Iris pigment epithelial cell (primary cell): ENCODE results near the gene SLC5A11.
"Not testable (repeated sequence)": the region's sequence is repeated elsewhere in the genome, so short reads cannot be mapped to it uniquely, and the experiment has no call there.

Experiments
- DNase-seq: peaks from one replicate; pipeline ENCODE4 v3.0.0-alpha.2; 2011; ENCODE audit warnings: low read depth

Gene SLC5A11

DNA sequence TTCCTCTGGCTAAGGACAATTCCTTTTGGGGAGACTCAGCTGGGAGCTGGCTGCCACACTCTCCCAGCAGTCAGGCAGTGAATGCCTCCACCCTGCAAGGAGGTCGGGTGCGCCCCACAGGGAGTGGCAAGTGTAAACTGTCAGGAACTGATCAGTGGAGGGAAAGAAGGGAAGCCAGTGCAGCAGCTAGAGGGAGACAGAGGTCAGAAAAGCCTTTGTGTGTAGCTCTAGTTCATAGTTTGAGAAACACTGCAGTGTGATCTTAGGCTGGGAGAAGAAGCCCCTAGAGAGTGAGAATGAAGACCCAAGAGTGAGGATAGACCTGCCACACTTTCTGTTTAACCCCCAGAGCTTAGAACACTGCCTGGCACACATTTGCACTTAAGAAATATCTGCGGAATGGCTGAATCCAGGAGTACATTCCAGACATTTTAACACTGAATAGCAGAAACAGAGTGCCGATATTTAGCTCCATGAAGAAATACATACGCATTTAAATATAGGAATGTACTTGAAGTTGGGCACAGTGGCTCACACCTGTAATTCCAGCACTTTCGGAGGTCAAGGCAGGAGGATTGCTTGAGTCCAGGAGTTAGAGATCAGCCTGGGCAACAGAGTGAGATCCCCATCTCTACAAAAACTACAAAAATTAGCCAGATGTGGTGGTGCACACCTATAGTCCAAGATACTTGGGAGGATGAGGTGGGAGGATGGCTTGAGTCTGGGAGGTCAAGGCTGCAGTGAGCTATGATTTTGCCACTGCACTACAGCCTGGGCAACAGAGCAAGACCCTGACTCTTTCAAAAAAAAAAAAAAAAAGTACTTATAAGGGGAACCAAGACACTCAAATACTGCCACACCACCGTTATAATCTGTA lies 11.1 kb upstream of the SLC5A11 start:
- DNase-seq, result peak; percentile 54

GRCh38 chr16:24836836-24837235 lies 8.9 kb upstream of the SLC5A11 start:
- DNase-seq, result no peak

DNA sequence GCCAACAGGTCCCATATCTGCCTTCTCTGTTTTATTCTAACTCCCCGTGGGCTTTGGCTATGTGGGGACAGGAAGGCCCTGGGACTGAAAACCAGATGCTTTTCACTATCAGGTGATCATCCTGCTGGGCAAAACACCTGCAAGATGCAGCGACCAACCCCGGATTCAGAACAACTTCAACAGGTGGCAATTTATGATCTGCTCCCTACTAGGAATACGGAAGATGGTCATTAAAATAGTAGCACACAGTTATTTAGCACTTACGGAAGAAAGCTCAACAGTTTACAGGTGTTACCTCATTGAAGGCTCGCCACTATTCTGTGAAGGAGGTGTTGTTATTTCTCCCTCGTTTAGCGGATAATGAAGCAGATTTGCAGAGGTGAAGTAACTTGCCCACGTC lies 7.8 kb upstream of the SLC5A11 start:
- DNase-seq, result no peak

DNA sequence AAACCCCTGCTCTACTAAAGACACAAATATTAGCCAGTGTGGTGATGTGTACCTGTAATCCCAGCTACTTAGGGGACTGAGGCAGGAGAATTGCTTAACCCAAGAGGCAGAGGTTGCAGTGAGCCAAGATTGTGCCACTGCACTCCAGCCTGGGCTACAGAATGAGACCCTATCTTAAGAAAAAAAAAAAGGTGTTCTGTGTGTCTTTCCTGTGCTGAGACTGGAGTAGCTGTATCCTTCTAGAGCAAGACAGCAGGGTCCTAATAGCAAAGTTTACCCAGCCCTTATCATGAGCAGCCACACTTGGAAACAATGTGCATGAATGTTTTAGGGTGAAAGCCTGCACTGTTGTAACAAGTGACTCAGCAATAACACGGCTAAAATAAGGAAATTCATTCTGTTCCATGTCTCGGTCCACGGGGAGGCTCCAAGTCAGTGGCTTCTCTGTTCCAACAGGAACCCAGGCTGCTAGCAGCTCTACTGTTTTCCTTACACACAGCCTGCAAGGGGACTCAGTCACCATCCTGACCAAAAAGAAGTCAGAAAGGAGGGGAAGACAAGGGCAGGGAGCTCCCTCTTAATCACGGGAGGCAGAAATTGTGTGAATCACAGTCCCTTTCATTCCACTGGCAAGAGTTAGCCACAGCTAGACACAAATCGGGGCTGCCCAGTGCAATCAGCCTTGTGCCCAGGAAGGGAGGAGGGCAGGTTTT lies 7.1 kb upstream of the SLC5A11 start:
- DNase-seq, result peak; percentile 75

DNA sequence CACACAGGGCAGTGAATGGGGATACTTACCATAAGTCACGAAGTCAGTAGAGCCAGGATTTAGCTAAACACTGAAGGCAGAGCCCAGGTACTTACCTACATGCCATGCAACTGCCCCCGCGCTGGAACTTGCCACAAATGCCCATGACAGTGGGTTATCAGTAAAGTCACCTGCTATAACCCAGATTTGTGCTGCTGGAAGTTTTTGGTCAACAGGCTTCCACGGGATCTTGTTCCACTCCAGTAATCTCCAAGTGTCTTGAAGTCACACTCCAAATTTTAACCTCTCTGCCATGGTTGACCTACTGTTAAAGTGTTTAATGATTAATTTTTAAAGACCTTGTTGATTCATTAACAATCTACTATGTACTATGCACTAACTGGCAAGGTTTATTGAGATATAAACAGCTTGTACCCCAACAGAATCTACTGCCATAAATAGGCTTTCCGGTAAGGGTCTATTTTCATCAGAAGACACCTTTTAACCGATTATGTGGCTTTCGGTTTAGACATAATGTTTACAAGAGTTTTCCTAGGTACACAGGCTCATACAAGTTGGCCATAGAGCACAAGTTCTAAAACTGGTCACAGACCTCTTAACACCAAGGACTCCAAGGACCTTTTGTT lies 6.3 kb upstream of the SLC5A11 start:
- DNase-seq, result no peak

GRCh38 chr16:24841291-24841690 lies 4.5 kb upstream of the SLC5A11 start:
- no peak for DNase-seq

GRCh38 chr16:24844101-24845030 lies 1.4 kb upstream of the SLC5A11 start:
- peak; percentile 32 for DNase-seq

DNA sequence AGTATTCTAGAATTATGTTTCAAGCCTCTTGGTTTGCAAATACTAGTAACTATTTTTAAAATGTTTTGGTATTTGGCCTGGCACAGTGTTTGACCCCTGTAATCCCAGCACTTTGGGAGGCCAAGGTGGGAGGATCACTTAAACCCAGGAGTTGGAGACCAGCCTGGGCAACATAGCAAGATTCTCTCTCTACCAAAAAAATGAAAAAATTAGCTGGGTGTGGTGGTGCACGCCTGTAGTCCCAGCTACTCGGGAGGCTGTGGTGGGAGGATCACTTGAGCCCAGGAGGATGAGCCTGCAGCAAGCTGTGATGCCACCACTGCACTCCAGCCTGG lies 765 bp upstream of the SLC5A11 start:
- not testable (repeated sequence) for DNase-seq

- no peak for DNase-seq
Measured at GRCh38 chr16:24846548-24847357, 990 bp downstream of the SLC5A11 start.

- DNase-seq, result no peak
Measured at GRCh38 chr16:24847358-24847664, 1.5 kb downstream of the SLC5A11 start.

DNA sequence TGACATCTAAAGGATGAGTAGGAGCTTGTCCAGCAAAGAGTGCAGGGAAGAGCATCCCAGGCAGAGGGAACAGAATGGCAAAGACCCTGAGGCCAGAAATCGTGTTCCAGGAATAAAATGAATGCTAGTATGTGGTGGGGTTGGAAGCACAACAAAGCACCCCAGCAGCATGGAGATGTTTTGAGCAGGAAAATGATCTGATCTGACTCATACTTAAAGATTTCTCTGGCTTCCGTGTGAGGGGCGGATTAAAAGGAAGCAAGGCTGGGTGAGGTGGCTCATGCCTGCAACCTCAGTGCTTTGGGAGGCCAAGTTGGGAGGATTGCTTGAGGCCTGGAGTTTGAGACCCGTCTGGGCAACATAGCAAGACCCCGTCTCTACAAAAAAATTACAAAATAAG lies 2.3 kb downstream of the SLC5A11 start:
- peak; percentile 86 for DNase-seq

DNA sequence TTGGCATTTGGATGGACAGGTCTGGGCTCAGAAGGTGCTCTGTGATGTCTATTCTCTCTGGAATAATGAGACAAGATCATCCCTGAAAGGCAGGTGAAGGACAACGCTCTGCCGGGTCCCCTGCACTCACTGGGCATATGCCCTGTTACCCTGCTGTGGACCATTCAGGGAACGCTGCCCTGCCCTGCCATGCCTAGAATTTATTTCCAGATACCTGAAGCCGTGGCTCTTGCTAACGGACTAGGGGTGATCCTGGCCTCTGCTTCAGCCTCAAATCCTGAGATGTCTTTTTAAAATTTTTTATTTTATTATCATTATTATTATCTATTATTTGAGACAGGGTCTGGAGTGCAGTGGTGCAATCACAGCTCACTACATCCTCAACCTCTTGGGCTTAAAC lies 3.9 kb downstream of the SLC5A11 start:
- DNase-seq, result no peak

DNA sequence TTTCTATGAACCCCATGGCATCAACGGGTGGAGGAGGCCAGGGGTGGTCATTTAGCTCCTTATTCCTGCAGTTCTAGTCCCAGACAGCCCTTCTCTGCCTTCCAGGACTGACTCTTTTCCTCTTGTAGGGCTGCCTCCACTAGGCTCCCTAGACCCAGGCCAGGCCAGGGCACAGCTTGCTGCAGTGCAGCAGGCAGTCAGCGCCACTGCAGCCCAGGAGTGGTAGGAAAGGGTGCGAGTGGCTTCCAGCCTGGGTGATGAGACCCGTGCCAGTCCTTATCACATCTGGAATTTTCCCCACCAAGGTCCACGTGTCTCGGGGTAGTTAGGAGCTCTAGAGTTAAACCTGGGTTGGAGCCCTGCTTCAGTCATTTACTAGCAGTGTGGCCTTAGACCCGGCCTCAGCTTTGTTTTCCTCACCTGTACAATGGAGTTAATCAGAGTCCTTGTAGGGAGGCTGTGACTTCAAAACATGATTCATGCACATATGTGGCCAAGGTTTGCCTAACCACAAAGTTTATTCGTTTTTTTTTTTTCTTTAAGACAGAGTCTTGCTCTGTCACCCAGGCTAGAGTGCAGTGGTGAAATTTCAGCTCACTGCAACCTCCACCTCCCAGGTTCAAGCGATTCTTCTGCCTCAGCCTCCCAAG lies 4.7 kb downstream of the SLC5A11 start:
- DNase-seq, result peak; percentile 85

DNA sequence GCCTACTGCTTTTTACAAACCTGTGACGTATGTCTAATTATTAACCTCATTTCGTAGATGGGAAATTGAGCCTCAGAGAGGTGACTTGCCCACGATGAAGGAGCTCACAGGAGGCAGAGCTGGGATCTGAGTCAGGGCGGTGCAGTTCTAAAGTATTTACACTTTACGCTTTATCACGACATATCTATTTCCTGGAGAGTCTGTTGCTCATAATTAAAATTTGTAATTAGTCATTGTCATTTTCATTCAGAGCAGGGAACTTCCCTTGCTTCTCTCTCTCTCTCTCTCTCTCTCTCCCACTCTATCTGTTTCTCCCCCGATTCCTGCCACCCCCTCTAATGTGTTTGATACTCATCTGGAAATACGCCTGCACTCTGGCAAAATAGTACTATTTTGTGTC lies 5.9 kb downstream of the SLC5A11 start:
- peak; percentile 65 for DNase-seq

DNA sequence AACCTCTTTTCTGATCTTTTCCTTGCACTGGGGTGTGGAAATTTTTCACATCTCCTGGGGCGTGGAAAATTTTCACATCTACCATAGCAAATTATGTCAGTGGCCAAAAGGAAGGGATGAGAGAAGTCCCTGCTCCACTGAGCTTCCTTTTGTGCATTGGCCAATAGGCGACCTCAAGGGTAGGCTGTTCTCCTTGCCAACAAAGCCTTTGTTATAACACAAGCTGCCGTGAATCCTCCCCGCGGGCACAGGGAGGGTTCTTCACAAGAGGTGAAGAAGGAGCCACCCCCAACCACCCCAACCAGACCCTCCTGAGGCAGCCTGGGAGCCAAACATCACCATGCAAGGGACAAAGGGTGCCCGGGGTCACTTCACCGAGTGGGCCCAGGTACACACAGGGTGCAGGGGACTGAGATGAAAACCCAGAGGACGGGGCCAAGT lies 6.5 kb downstream of the SLC5A11 start:
- DNase-seq, result peak; percentile 34

DNA sequence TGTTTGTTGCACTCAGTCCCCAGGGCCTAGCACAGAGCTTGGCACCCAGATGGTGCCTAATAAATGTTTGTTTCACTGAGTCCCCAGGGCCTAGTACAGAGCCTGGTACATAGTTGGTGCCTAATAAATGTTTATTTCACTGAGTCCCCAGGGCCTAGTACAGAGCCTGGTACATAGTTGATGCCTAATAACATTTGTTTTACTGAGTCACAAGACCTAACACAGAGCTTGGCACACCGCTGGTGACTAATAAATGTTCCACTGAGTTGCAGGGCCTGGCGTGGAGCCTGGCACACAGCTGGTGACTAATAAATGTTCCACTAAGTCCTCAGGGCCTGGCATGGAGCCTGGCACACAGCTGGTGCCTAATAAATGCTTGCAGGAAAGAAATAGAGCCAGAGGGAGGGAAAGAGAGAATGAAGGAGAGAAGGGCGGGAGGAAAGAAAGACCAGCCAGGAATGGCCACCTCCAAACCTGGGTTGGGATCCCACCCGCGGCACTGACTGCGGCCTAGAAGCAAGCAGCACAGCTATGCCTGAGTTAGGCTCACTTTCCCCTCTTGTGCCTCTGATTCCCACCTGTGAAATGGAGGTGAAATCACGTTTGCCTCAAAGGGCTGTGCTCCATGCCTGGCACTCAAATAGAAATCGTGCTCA lies 7.5 kb downstream of the SLC5A11 start:
- peak; percentile 16 for DNase-seq

DNA sequence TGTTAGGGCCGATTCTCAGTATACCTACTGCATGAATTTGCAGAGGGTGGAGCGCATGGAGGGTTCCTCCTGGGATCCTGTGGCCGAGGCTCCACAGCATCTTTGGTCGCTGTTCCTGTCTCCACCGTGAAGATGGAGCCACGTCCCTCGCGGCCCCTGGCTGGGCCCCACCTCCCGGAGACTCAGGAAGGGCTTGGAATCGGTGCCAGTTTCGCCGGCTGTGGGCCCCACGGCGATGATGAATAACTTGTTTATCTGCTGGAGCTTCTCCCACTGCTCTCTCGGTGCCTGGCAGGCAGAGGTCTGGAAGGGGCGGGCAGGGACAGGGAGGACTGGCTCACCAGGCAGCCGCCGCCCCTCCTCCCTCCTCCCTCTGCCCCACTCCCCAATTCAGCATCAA lies 8.1 kb downstream of the SLC5A11 start:
- DNase-seq, result peak; percentile 82

DNA sequence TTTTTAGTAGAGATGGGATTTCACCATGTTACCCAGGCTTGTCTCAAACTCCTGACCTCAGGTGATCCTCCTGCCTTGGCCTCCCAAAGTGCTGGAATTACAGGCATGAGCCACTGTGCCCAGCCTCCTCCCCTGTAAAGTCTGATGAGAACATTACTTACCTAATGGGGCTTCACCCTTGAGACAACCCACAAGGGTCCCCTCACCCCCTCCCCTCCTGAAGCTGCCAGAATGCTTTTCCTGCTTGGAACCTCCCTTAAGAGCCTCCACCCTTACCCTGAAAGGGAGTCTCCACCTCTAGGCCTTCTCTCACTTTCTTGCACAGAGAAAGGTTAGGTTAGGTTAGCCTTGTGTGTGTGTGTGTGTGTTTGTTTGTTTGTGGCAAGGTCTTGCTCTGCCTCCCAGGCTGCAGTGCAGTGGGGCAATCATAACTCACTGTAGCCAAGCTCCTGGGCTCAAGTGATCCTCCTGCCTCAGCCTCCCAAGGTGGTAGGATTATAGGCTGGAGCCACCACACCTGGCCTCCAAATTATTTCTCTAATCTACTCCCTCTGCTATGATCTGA lies 8.9 kb downstream of the SLC5A11 start:
- DNase-seq, result no peak

DNA sequence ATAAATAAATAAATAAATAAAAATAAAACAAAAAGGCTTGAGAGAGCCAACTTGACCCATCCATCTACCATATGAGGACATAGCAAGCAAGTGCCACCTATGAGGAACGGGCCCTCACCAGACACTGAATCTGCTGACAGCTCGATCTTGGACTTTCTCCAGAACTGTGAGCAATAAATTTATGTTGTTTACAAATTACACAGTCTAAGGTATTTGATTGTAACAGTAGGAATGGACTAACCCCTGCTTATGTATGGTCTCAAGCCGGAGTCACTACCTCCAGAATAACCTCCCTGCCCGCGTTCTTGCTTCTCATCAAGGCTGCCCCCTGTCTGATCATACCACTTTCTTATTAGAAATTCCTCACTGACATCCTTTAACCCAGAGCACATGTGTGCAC lies 9.9 kb downstream of the SLC5A11 start:
- DNase-seq, result peak; percentile 59

DNA sequence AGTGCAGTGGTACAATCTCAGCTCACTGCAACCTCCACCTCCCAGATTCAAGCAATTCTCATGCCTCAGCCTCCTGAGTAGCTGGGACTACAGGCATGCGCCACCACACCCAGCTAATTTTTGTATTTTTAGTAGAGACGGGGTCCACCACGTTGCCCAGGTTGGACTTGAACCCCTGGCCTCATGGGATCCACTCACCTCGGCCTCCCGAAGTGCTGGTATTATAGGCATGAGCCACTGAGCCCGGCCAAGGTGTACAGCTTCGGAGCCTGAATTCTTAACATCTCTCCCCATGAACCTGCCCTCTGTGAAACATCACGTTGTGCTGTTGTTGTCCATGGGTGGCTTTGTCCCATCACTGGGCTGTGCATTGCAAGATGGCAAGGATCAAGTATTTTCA lies 11.1 kb downstream of the SLC5A11 start:
- not testable (repeated sequence) for DNase-seq
